HG02763 (cell line): Measurements from ENCODE around the gene TEF.
"Not testable (repeated sequence)": the region's sequence is repeated elsewhere in the genome, so short reads cannot be mapped to it uniquely, and the experiment has no call there.

Experiments used
- ATAC-seq: cut with Tn5 transposase; IDR thresholded peaks from one replicate; pipeline ENCODE4 v1.9.1; 2021; ENCODE audit warnings: mild to moderate bottlenecking, moderate library complexity; ENCODE audit not compliant: unreplicated experiment

TEF gene

DNA sequence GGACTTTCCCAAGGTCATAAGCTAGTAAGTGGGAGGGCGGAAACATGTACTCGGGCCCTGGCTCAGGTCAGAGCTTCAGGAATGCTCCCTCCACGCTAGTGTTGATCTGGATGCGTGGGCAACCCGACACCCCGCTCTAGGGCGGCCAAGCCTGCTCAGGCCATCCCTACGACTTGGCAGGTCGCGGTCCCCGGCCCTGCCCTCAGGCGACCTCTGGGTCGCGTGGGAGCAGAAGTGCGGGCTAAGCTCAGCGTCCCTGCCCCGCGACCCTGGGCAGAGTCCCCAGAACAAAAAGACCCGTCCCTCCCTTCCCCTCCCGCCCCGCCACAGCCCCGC, 781 bp upstream of the TEF start:
- ATAC-seq, result no peak

DNA sequence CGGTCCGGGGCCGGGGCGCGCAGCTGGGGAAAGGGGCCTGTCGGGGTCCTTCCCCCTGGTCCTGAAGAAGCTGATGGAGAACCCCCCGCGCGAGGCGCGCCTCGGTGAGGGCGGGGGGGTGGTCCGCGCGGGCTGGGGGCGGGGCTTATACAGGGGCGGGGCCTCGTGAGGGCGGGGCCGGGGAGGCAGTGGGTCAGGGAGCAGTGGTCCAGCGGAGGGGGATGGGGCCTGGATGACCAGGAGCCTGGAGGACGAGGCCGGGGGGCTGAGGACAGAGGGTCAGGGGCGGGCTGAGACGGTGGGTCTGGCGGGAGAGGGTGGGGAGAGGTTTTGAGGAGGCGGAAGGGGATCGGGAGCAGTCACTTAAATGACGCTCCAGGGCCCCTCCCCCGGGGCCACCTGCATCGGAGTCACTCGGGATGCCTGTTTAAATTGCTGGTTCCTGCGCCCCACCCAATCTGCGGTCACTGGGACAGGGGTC, 396 bp downstream of the TEF start:
- peak; percentile 33 for ATAC-seq

DNA sequence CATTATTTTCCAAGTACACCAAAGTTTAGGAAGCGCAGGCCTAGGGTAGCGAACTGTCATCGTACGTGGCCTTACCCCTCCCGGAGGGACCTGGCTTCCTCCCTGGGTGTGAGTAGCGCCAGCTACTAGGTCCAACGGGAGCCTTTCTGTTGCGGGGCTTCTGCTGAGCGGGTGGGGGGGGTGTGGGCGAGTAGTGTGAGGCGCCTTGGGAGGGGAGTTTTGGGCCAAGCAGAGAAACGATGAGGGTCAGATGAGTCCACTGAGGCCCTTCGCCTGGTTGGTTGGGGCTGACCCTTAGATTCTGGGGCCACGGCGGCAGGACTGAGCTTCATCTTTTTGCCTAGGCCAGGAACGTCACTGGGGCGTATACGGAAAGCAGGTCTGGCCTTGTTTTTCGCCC, 868 bp downstream of the TEF start:
- ATAC-seq, result no peak

DNA sequence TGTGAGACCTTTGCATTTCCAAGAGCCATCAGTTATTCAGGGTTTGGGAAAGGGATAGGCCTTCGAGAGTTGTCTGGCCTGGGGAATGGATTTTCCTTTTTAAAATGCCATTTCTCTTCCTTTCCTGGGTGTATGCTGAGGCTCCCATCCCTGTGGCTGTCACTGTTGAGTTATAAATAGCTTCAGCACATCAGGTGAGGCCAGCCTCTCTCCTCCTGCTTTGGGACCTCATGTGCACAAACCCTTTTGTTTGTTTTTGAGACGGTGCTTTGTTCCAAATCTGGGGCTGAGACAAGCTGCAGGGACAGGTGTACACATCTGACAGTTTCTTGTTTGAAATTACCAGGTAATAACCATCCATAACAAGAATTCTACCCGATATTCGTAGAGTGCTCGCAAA, 1.3 kb downstream of the TEF start:
- no peak for ATAC-seq

DNA sequence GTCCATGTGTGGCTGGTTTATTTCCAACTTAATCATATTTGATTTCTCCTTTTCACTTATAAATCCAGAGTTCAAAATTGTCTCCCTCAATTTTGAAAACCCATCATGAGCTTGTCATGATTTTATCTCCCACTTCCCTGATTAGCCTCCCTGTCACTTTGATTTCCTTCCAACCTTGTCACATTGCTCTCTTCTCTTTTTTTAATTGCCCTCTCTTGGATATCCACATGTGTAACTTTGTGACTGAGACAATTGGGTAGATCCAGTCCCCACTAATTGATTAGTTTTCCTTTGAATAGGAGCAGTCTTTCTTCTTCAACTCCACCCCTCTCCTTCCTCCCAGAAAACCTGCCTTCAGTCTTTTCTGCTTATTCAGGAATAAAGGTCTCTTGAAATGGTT, 2.4 kb downstream of the TEF start:
- ATAC-seq, result no peak

DNA sequence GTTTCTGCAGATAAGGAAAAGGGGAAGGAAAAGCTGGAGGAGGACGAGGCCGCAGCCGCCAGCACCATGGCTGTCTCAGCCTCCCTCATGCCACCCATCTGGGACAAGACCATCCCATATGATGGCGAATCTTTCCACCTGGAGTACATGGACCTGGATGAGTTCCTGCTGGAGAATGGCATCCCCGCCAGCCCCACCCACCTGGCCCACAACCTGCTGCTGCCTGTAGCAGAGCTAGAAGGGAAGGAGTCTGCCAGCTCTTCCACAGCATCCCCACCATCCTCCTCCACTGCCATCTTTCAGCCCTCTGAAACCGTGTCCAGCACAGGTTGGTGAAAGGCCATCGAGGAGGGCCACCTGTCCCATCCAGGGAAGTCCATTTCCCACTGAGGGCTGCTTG, 5.6 kb downstream of the TEF start:
- no peak for ATAC-seq

DNA sequence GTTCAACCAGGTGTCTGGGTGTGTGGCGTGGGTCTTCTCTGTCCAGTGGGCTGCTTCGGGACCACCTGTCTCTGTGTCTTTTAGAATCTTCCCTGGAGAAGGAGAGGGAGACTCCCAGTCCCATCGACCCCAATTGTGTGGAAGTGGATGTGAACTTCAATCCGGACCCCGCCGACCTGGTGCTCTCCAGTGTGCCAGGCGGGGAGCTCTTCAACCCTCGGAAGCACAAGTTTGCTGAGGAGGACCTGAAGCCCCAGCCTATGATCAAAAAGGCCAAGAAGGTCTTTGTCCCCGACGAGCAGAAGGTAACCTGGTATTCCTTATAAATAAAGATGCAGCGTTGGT, 12.2 kb downstream of the TEF start:
- ATAC-seq, result no peak

DNA sequence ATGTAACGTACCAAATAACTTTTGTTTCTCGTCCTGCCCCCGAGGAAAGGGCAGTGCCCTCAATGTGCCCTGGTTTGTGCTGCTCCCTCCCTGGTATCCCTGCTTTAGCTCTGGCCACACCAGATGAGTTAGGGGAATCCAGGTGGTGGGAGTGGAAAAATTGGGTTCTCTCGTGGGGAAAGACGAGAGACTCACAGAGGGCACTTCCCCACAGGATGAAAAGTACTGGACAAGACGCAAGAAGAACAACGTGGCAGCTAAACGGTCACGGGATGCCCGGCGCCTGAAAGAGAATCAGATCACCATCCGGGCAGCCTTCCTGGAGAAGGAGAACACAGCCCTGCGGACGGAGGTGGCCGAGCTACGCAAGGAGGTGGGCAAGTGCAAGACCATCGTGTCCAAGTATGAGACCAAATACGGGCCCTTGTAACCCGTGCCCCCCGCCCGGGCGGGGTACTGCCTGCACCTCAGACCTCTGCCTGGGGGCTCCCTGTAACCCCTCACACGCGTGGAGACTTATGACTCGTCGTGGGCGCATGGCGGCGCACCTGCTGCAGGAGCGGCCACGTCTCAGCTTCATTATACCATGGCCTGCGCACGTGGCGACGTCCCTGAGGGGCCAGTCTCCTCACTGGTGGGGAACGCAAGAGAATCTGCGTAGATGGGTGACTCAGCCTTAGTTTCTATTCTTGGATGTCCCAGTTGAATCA, 13.9 kb downstream of the TEF start:
- no peak for ATAC-seq

DNA sequence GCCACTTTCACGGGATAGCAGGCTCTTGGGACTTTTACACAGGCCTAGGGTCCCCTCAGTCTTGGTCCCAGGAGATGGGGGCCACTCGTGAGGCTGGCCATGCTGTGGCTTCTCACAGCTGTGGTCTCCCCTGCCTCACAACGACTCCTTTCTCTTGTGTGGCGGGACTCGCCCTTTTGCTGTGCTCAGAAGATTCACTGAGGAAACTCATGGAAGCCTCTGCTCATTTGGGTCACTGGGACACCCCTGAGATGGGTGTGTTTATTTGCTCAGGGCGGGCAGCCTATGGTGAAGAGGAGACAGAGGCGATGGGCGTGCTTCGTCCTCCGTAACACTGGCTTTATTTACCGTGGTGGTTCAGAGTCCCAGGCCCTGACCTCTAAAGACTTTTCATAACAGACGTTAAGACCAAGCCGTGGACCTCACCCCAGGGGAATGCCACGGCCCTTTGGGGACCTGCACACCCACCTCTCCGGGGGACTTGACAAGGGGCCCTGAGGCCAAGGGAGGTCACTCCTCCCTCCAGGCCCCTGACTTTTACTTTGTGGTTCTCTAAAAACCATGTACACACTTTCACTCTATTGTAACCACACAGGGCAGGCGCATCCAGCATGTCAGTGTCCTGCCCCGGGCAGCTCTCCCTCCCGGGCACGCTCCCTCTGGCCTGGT, 15.5 kb downstream of the TEF start:
- no peak for ATAC-seq

DNA sequence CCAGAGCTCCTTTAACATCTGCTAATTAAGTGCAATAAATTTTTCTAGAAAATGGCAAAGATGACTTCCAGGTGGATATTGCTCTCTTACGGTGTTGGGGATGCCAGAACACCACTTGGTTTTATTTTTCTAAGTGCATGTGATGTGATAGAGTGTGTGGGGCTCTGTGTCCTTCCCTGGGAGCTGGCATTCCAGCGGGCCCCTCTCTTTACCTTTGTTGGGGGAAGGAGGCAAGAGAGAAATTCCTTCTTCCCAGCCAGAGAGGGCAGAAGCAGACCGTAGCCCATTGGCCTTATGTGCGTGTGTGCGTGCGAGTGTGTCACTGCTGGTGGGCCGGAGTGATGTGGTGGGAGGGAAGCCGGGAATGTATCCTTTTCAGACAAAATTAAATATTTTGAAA, 17.2 kb downstream of the TEF start:
- no peak for ATAC-seq

DNA sequence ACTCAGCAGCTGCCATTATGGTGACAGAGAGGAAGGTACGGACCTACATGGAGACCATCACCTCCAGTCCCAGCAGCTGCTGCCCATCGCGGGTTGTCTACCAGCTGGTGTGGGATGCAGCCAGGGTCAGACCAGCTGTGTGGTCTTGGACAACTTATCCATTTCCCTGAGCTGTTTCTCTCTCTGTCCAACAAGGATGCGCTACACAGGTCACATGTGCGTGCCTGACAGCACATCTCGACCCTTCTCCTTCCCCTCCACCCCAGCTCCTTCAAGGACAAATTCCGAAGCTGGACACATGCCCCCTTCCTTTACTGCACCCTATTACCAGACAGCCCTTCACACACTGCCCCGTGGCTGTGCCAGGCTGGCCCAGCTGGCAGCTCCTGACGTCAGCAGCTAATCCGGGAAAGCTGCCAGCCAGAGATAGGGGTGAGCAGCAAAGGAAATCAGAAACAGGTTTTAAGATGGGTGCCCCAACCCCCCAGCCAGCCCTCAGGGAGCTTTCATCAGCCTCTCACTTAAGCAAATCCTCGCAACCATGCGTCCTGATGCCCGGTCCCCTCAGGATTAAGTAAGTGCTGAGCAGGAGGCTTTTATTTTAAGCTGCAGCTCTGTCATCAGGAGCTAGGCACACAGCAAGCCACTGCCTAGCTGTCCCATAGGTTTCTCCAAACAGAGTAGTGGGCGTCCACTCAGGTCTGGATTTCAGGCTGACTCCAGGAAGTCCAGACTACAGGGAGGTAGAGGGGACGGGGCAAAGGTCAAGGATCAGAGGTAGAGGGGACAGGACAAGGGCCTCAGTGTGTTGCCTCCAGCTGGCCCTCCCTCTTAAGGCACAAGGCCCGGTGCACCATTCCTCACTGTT, 20.3 kb downstream of the TEF start:
- ATAC-seq, result no peak

DNA sequence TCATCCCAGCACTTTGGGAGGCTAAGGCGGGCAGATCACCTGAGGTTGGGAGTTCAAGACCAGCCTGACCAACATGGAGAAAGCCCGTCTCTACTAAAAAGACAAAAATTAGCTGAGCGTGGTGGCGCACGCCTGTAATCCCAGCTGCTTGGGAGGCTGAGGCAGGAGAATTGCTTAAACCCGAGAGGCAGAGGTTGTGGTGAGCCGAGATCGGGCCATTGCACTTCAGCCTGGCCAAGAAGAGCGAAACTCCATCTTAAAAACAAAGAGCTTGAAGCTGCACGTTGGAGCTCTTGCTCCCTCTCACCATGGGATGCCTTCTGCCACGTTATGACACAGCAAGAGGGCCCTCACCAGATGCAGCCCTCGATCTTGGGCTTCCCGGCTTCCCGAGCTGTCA, 21.1 kb downstream of the TEF start:
- ATAC-seq, result not testable (repeated sequence)

DNA sequence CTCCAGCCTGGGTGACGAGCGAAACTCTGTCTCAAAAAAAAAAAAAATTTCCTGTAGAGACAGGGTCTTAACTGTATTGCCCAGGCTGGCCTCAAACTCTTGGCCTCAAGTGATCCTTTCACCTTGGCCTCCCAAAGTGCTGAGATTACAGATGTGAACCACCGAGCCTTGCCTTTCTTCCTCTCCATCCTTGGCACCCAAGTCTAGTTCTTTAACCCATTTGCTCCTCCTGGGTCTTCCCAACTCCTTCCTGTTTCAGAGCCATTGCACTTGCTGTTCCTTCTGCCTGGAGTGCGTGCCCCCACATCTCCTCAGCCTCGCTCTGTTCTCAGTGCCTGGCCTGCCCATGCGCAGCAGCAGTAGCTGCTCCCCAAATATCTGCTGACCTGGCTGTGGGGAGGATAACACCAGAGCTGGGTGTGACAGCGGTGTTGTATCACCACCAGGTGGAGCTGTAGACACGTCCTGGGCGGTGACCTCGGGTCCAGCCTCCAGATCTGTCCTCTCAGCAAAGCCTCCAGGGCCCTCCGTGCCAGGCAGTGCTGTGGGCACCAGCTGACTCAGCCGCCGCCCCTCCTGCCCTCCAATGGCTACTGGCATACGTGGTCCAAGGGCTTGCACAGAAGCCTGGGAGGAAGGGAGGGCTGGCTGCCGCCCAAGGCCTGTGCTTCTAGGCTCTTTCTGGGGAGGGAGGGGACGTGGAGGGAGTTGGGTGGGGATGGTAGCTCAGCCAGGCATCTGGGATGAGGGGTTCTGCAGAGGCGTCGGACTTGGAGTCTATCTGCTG, 22.0 kb downstream of the TEF start:
- ATAC-seq, result peak; percentile 66

DNA sequence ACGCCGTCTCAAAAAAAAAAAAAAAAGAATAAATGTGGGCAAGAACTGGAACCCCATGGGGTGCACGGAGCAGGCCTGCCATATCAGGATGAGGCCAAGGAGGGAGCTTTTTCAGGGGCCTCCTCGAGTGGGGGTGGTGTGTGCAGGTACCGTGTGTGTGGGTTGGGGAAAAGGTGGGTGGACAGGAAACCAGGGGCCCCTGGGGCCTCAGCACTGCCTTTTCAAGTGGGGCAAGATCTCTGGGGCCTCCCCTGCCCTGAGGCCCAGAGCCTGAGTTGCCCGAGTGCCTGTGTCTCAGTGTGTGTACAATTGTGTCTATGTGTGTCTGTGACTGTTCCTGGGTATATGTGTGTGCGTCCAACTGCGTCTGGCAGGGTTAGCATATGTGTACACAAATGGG, 23.8 kb downstream of the TEF start:
- no peak for ATAC-seq

DNA sequence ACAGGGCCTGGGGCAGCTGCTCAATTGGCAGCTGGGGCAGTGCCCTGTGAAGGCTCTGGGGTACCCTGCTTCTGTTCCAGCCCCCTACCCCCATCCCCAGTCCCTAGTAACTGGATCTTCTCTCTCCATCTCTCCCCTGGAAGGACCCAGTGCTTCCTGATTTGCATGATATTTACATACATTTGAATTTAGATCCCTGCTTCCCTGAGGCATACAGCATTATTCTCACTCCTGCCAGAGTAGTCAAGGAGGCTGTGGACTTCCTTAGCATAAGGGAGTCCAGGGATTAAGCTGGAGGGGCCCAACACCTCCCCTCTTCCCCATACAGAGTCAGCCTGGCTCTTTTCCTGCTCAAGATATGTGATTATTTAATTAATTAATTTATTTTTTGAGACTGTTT, 24.7 kb downstream of the TEF start:
- ATAC-seq, result no peak

DNA sequence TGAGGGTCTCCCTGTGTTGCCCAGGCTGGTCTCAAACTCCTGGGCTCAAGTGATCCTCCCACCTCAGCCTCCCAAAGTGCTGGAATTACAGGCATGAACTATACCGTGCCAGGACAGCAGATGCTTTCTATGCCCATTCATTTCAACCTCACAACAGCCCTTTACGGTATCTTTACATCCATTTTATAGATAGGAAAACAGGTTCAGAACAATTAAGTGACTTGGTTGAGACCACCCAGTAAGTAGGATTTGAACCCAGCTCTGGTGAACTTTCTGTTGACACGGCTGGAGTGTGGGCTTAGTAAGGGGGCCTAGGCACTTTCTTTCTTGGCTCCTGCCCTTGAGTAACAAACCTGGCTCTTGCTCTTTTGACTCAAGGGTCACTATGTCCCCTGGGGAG, 25.7 kb downstream of the TEF start:
- no peak for ATAC-seq

DNA sequence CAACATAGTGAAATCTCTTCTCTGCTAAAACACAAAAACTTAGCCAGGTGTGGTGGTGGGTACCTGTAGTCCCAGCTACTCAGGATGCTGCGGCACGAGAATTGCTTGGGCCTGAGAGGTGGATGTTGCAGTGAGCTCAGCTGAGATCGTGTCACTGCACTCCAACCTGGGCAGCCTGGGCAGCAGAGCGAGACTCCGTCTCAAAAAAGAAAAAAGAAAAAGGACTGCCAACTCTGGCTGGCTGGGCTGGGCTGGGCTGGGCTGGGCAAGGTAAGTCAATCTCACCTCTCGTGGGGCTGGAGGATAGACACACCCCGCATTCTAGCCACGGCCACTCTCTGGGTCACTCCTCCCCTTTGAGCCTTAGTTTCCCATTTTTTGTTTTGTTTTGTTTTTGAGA, 26.9 kb downstream of the TEF start:
- no peak for ATAC-seq

DNA sequence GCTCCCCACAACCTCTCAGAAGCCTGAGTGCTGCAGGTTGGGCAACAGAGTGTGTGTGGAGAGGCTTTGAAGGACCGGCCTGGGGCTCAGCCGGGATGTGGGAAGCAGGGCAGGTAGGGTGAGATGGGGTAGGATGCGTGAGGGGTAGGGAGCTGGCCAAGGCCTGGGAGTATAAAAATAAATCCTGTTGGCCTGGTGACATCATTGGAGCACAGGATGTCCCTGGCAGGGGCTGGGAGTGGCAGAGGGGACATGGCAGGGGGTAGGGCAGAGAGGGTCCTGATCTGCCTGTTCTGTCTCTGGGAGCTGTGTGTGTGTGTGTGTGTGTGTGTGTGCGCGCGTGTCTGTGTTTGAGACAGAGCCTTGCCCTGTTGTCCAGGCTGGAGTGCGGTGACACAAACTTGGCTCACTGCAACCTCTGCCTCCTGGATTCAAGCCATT, 28.6 kb downstream of the TEF start:
- ATAC-seq, result no peak

DNA sequence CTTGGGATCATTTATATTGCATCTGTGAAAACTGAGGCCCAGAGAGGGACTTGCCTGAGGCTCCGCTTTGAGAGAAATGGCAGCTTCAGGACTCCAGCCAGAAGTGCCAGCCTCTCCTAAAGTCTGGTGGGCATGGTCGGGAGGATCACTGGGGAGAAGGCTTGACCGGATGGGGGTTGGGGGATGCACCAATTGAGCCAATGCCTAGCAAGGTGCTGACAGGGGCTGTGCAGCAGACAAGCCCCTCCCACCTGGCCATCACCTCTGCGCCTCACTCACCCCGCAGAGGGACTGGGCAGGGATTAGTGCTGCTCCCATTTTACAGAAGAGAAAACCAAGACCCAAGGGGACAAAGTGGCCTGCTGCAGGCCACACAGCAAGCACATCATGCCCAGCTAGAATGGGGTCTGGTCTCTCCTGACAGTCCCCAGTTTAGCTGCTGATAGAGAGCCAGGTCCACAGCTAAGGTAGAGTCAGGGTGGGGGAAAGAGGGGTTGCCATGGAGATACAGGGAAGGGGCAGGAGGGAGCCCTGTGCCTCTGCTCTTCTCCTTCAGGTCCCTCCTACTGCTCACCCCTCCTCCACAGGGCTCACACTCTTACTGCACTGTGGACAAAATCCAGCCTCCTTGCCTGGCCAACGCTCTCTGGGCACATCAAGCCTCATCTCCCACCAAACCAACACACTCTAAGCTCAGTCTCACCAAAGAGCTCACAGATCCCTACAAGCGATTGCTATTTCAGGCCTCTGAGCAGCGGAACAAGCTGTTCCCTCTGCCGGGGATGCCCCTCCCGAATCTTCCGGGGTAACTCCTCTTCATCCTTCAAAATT, 29.5 kb downstream of the TEF start:
- ATAC-seq, result no peak

DNA sequence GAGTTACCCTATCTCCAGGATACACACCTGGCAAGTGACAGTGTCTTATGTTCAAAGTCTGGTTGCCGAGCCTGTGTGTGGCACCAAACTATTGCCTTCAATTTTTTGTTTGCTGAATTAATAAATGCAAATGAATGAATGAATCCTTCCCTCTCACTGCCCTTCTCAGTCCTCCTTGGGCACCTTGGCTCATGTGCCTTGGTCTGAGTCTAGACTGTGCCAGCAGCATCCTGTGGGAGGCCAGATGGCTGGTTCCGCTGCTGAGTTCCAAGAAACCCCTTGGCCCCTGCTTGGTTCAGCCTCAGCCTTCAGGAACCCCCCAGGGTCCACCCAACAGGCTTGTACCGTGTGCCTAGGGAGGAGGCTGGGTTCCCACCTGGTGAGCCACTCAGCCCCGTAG, 33.8 kb downstream of the TEF start:
- ATAC-seq, result no peak
